KBM-7 (cell line): ENCODE measurements around the gene RPL37.
"Not testable (repeated sequence)": the region's sequence is repeated elsewhere in the genome, so short reads cannot be mapped to it uniquely, and the experiment has no call there.

Experiments
- DNase-seq: peaks from one replicate; pipeline ENCODE4 v3.0.0-alpha.2; 2015
- in situ Hi-C: fragments of 300-500 bp; cut with MboI; formaldehyde crosslinking; loops from 2 replicates; pipeline ENCODE4 v1.14.3; 2020; ENCODE audit warnings: low sequenced_read_pairs, low pct_unique_long_range_greater_than_20kb, mixed read lengths

RPL37 gene

GRCh38 chr5:40801771-40802562, 33.1 kb downstream of the RPL37 start:
- DNase-seq, result peak; percentile 36
- in situ Hi-C loops, result no loop called here

GRCh38 chr5:40799258-40799657, 35.8 kb downstream of the RPL37 start:
- DNase-seq, result no peak
- in situ Hi-C loops, result no loop called here

- DNase-seq, result no peak
These were observed 36.2 kb downstream of the RPL37 start for GRCh38 chr5:40798801-40799210.

GRCh38 chr5:40798012-40798800, 36.8 kb downstream of the RPL37 start, which contains the start of gene PRKAA1:
Gene PRKAA1, minus strand, starts transcription at chr5:40798374. Its CDS starts 185 bp downstream, at chr5:40798189.
- DNase-seq, result peak; percentile 85
- in situ Hi-C loops, result no loop called here

More at GRCh38 chr5:40798801-40799210, 36.2 kb downstream of the RPL37 start:
- in situ Hi-C loops, result no loop called here

- in situ Hi-C loops, result no loop called here
These were observed 37.6 kb downstream of the RPL37 start for GRCh38 chr5:40797273-40798011.

GRCh38 chr5:40796487-40796889, 38.5 kb downstream of the RPL37 start:
- in situ Hi-C loops, result no loop called here
- DNase-seq, result peak; percentile 21

More at GRCh38 chr5:40797273-40798011, 37.6 kb downstream of the RPL37 start:
- peak; percentile 81 for DNase-seq

- in situ Hi-C loops, DNase-seq: not testable (repeated sequence)
These were observed 40.1 kb downstream of the RPL37 start for GRCh38 chr5:40794877-40795276.

GRCh38 chr5:40794340-40794739, 40.7 kb downstream of the RPL37 start:
- in situ Hi-C loops, DNase-seq: not testable (repeated sequence)

GRCh38 chr5:40792691-40793090, 42.3 kb downstream of the RPL37 start:
- in situ Hi-C loops, DNase-seq: not testable (repeated sequence)

GRCh38 chr5:40791715-40792139, 43.3 kb downstream of the RPL37 start:
- DNase-seq, result no peak
- in situ Hi-C loops, result no loop called here

- in situ Hi-C loops, result no loop called here
- DNase-seq, result no peak
These were observed 44.0 kb downstream of the RPL37 start for GRCh38 chr5:40790947-40791593.

GRCh38 chr5:40788941-40789340, 46.1 kb downstream of the RPL37 start:
- DNase-seq, in situ Hi-C loops: not testable (repeated sequence)

GRCh38 chr5:40787986-40788385, 47.0 kb downstream of the RPL37 start:
- no peak for DNase-seq
- in situ Hi-C loops, result no loop called here

GRCh38 chr5:40786664-40787063, 48.4 kb downstream of the RPL37 start:
- DNase-seq, in situ Hi-C loops: not testable (repeated sequence)

GRCh38 chr5:40784916-40785315, 50.1 kb downstream of the RPL37 start:
- in situ Hi-C loops, result no loop called here
- DNase-seq, result no peak

GRCh38 chr5:40784027-40784653, 50.9 kb downstream of the RPL37 start:
- in situ Hi-C loops, result no loop called here
- no peak for DNase-seq

GRCh38 chr5:40781843-40782409, 53.1 kb downstream of the RPL37 start:
- in situ Hi-C loops, result no loop called here
- DNase-seq, result no peak

- DNase-seq, result no peak
- in situ Hi-C loops, result no loop called here
These were observed 54.2 kb downstream of the RPL37 start for GRCh38 chr5:40780858-40781257.
